Nephron (organoid): Measurements from ENCODE around the gene GPT2.

Experiments
- H3K27ac Mint-ChIP-seq, 3 experiments: 2 replicates each; pipeline ENCODE4 v1.8.0; 2020; ENCODE audit warnings: mixed read lengths in 3 of 3, mild to moderate bottlenecking in 2 of 3, moderate library complexity in 1 of 3
- H3K27me3 Mint-ChIP-seq: 2 replicates; pipeline ENCODE4 v1.8.0; 2021; ENCODE audit warnings: low read depth, mild to moderate bottlenecking, moderate library complexity, mixed read lengths
- H3K36me3 Mint-ChIP-seq: 2 replicates; pipeline ENCODE4 v1.8.0; 2020; ENCODE audit warnings: low read depth, mixed read lengths
- H3K4me1 Mint-ChIP-seq: 2 replicates; pipeline ENCODE4 v1.8.0; 2020; ENCODE audit warnings: mixed read lengths
- H3K4me3 Mint-ChIP-seq, 3 experiments: 2 replicates each; pipeline ENCODE4 v1.8.0; 2020; ENCODE audit warnings: mild to moderate bottlenecking in 3 of 3, mixed read lengths in 3 of 3, moderate library complexity in 2 of 3
- H3K9me3 Mint-ChIP-seq: 2 replicates; pipeline ENCODE4 v1.8.0; 2020; ENCODE audit warnings: mixed read lengths
- CTCF ChIP-seq, 3 experiments: fragments of 200-600 bp; sonication (generic); IDR thresholded peaks; one replicate each; pipeline ENCODE4 v1.5.0; 2021; ENCODE audit warnings: antibody characterized with exemption in 3 of 3; ENCODE audit not compliant: unreplicated experiment in 3 of 3

The GPT2 gene

GRCh38 chr16:46843898-46844642 is 40.1 kb upstream of the GPT2 start:
- H3K4me1 Mint-ChIP-seq, result no peaks in the 10 kb centered on the region
- peaks cover 6% of the 10 kb centered on the region for H3K9me3 Mint-ChIP-seq
- H3K36me3 Mint-ChIP-seq, result no peaks in the 10 kb centered on the region
- H3K27me3 Mint-ChIP-seq, result no peaks in the 10 kb centered on the region
- no peak overlapping the region for H3K27ac Mint-ChIP-seq
- no peak for TF ChIP-seq CTCF (IDR thresholded peaks at IDR 0.05; ENCODE audit: unreplicated experiment in 3 of 3)
- no peak overlapping the region for H3K4me3 Mint-ChIP-seq

DNA sequence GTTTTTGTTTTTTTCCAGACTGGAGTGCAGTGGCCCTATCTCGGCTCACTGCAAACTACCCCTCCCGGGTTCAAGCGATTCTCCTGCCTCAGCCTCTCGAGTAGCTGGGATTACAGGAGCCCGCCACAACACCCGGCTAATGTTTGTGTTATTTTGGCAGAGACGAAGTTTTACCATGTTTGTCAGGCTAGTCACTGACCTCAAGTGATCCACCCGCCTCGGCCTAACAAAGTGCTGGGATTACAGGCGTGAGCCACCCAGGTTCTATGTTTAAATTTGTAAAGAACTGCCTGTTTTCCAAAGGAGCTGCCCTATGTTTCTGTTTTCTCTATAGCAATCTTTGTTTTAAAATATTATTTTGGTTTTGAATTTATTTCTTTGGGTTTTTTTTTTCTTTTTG is 39.4 kb upstream of the GPT2 start:
- Mint-ChIP-seq H3K4me3 (no peak overlapping the region), H3K9me3 (peaks cover 6% of the 10 kb centered on the region), H3K27me3 (no peaks in the 10 kb centered on the region), H3K27ac (no peak overlapping the region), H3K36me3 (no peaks in the 10 kb centered on the region), H3K4me1 (no peaks in the 10 kb centered on the region)
- no peak for TF ChIP-seq CTCF (IDR thresholded peaks at IDR 0.05; ENCODE audit: unreplicated experiment in 3 of 3)

DNA sequence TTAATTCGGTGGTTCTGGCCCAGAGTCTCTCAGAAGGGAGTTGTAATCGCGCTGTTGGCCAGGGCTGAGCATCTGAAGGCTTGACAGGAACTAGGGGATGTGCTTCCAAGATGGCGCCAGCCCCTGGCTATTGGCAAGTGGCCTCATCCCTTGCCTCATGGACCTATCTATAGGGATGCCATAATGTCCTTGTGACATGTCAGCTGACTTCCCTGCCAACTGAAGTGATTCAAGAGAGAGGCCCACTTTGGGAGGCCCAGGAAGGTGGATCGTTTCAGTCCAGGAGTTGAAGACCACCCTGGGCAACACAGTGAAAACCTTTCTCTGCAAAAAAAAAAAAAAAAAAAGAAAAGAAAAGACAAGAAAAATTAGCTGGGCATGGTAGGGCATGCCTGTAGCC is 38.2 kb upstream of the GPT2 start:
- H3K36me3 Mint-ChIP-seq, result no peaks in the 10 kb centered on the region
- H3K4me3 Mint-ChIP-seq, result no peak overlapping the region
- no peak overlapping the region for H3K27ac Mint-ChIP-seq
- H3K9me3 Mint-ChIP-seq, result peaks cover 6% of the 10 kb centered on the region
- H3K4me1 Mint-ChIP-seq, result no peaks in the 10 kb centered on the region
- no peak for TF ChIP-seq CTCF (IDR thresholded peaks at IDR 0.05; ENCODE audit: unreplicated experiment in 3 of 3)
- no peaks in the 10 kb centered on the region for H3K27me3 Mint-ChIP-seq

DNA sequence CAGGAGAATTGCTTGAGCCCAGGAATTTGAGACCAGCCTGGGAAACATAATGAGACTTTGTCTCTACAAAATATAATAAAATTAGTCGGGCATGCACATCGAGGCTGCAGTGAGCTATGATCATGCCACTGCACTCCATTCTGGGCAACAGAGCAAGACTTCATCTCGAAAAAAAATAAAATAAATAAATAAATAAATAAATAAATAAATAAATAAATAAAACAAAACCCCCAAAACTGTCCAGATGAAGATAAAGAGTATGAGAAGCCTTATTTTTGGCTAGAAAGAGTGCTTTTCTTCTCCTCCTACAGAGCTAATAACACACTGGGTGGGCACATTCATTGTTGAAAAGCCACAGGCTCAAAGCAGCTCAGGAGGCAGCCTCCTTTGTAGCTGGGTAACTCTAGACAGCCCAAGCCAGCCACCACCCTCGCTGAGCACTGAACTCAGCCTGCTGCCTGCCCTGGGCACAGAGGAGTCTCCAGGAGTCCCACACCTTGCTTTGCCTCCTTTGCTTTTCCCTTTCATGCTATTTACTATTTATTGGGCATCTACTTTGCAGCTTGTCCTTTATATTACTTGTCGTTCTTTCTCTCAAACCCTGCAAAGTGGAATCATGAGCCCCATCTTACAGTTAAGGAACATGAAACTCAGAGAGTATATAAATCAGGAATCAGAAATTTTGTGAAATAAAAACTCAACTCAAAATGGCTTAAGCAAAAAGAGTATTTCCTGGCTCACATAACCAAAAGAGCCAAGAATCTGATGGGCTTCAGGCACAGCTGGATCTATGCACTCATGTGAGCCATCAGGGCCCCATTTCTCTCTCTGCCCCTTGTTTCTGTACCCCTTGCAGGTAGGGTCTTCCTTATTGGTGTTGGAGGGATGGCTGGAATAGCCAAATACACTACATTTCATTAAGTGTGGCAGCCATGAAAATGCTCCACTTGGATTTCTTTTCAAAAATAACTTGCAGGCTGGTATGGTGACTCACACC is 35.1 kb upstream of the GPT2 start:
- no peaks in the 10 kb centered on the region for H3K9me3 Mint-ChIP-seq
- H3K27me3 Mint-ChIP-seq, result peaks cover 7% of the 10 kb centered on the region
- H3K27ac Mint-ChIP-seq, result no peak overlapping the region
- H3K36me3 Mint-ChIP-seq, result no peaks in the 10 kb centered on the region
- no peak overlapping the region for H3K4me3 Mint-ChIP-seq
- peaks cover 4% of the 10 kb centered on the region for H3K4me1 Mint-ChIP-seq
- TF ChIP-seq CTCF (IDR thresholded peaks at IDR 0.05; ENCODE audit: unreplicated experiment in 3 of 3), result no peak

GRCh38 chr16:46850619-46851555 is 33.3 kb upstream of the GPT2 start:
- no peak overlapping the region for H3K4me3 Mint-ChIP-seq
- no peaks in the 10 kb centered on the region for H3K36me3 Mint-ChIP-seq
- no peaks in the 10 kb centered on the region for H3K9me3 Mint-ChIP-seq
- TF ChIP-seq CTCF (IDR thresholded peaks at IDR 0.05; ENCODE audit: unreplicated experiment in 3 of 3), result no peak
- H3K4me1 Mint-ChIP-seq, result peaks cover 6% of the 10 kb centered on the region
- peaks cover 12% of the 10 kb centered on the region for H3K27me3 Mint-ChIP-seq
- no peak overlapping the region for H3K27ac Mint-ChIP-seq
